H1 (cell line): ENCODE data around the gene ZBTB48. TPM values are rescaled to one million over a fixed set of nuclear protein-coding genes. Genes with fewer than 3 reads are reported as not detected.

Experiments used
- CBX8 ChIP-seq: fragments of 300-800, 300-1000 bp; sonication (generic); IDR thresholded peaks from 2 replicates; pipeline ENCODE4 v1.7.1; 2016; ENCODE audit warnings: low read depth, low read length, borderline replicate concordance
- CEBPB ChIP-seq: IDR thresholded peaks from 2 replicates; pipeline ENCODE4 v1.6.1; 2012; ENCODE audit warnings: low read depth, low read length
- CHD7 ChIP-seq: fragments of 300-600 bp; sonication (generic); IDR thresholded peaks from 2 replicates; pipeline ENCODE4 v1.7.1; 2012; ENCODE audit warnings: low read length, moderate library complexity, mild to moderate bottlenecking, inconsistent platforms; ENCODE audit not compliant: insufficient replicate concordance
- JUN ChIP-seq: IDR thresholded peaks from 2 replicates; pipeline ENCODE4 v1.6.1; 2011; ENCODE audit warnings: low read depth, mild to moderate bottlenecking, improper control_type of control experiment, low read length
- KDM4A ChIP-seq: IDR thresholded peaks from one replicate; pipeline ENCODE4 v1.7.1; 2012; ENCODE audit warnings: low read depth, mild to moderate bottlenecking, moderate library complexity, low read length, inconsistent platforms; ENCODE audit not compliant: severe bottlenecking
- NRF1 ChIP-seq: IDR thresholded peaks from 2 replicates; pipeline ENCODE4 v1.6.1; 2011; ENCODE audit warnings: mild to moderate bottlenecking, low read depth, low read length, improper control_type of control experiment
- PHF8 ChIP-seq: fragments of 200-600 bp; sonication (generic); conservative IDR thresholded peaks from 2 replicates; pipeline ENCODE4 v1.7.1; 2012; ENCODE audit warnings: low read depth, mild to moderate bottlenecking, inconsistent platforms, low read length, moderate library complexity
- POLR2A ChIP-seq, 2 experiments: IDR thresholded peaks; 1 replicate in 1 of 2; 2 replicates in 1 of 2; pipeline ENCODE4 v1.6.1; 2011; ENCODE audit warnings: low read depth in 2 of 2, low read length in 2 of 2, mild to moderate bottlenecking in 2 of 2; ENCODE audit errors: control extremely low read depth in 1 of 2
- RNF2 ChIP-seq: fragments of 200-900, 300-1000 bp; sonication (generic); IDR thresholded peaks from 2 replicates; pipeline ENCODE4 v1.7.1; 2016; ENCODE audit warnings: borderline replicate concordance, low read depth, mild to moderate bottlenecking, antibody characterized with exemption, low read length; ENCODE audit not compliant: poor library complexity, severe bottlenecking; ENCODE audit errors: missing control alignments
- SIX5 ChIP-seq: IDR thresholded peaks from 2 replicates; pipeline ENCODE4 v1.6.1; 2011; ENCODE audit warnings: mild to moderate bottlenecking, low read depth, low read length
- SUZ12 ChIP-seq: fragments of 200-600 bp; sonication (generic); IDR thresholded peaks from 2 replicates; pipeline ENCODE4 v1.6.1; 2012; ENCODE audit warnings: mild to moderate bottlenecking, inconsistent platforms, low read length, moderate library complexity, mixed read lengths
- polyA plus RNA-seq, 7 experiments: library from polyadenylated mRNA; depleted of rRNA in 3 of 7; stranded (reverse) in 5 of 7; unstranded in 2 of 7; fragments of >200 nt in 5 of 7; fragments of 200-250 nt in 2 of 7; gene quantifications; 1 replicate in 5 of 7; 2 replicates in 1 of 7; 4 replicates in 1 of 7; pipeline versions ENCODE4 v1.2.1 to v1.2.3, GENCODE V29; 2011 to 2013; ENCODE audit warnings: missing spikeins in 2 of 7, mixed read lengths in 2 of 7
- total RNA-seq: library from RNA; stranded (reverse); fragmentation: NEBNext Ultra II Directional; extraction: Animal tissue kit (Norgen Biotek cat#: 25700); gene quantifications from 2 replicates; pipeline ENCODE4 v1.2.1, GENCODE V29; 2021

The ZBTB48 gene
- total and polyA plus RNA-seq, 2 of the 8 experiments (the other 6 are each of a cell fraction or from before 2014, with no cell fraction given) = 28.2 to 28.8 TPM

DNA sequence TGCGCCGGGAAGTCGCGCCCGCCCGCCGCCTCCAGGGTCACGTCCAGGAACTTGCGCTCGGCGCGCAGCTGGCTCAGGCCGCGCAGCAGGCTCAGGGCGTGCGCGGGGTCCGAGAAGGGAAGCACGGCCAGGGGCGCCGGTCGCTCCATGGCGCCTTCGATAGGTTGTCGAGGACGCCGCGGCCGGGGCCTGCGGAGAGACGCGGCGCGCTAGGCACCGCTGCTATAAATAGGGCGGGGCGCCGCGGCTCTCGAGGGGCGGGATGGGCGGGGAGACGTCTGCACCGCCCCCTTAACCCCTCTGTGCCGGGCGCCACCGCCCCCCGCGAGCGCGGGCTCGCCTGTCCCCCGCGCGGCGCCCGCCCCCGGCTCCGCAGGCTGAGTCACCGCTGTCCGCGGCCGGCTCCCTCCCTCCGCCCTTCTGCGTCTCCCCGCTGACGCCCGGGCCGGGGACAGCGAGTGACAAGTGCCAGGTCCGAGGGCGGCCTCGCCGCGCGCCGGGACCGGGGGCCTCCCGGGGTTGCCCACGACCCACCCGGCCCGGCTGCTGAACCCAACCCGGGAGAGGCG lies 23.0 kb downstream of the ZBTB48 start, which contains the start of gene KLHL21 (continued):
- TF ChIP-seq RNF2 = no peak
- no peak for TF ChIP-seq CEBPB
- TF ChIP-seq CHD7 = no peak
- TF ChIP-seq CBX8 = no peak
- TF ChIP-seq SUZ12 = no peak
- peak in 1 of 2 experiments; percentile 75; a peak in 1 of 3 replicates for TF ChIP-seq POLR2A (IDR thresholded peaks at IDR 0.05; ENCODE audit: control extremely low read depth in 1 of 2, low read depth in 2 of 2, low read length in 2 of 2)
- TF ChIP-seq PHF8 = peak; percentile 72
- peak; percentile 13 for TF ChIP-seq KDM4A
- TF ChIP-seq JUN = no peak
- no peak for TF ChIP-seq NRF1
- TF ChIP-seq SIX5 = no peak
